Adrenal gland (tissue), 12 donors: ENCODE measurements around the gene AGXT. TPM values are rescaled to one million over a fixed set of nuclear protein-coding genes. Genes with fewer than 3 reads are reported as not detected.

ENCODE experiments used
- DNase-seq, 7 donors: peaks; one replicate each; pipeline ENCODE4 v3.0.0-alpha.2; 2019 to 2020
- H3K27ac ChIP-seq, 5 donors: fragments of 200-600 bp; sonication (generic) in 4 of 5; 1 replicate in 3 of 5; 2 replicates in 2 of 5; pipeline versions ENCODE4 v1.5.1 to v1.8.0; 2016 to 2020; ENCODE audit warnings: mild to moderate bottlenecking in 1 of 5
- H3K27me3 ChIP-seq: fragments of 200-600 bp; 2 replicates; pipeline ENCODE4 v1.8.0; 2021
- H3K36me3 ChIP-seq, 2 donors: fragments of 200-600 bp; replicated peaks in 1 of 2; 1 replicate in 1 of 2; 2 replicates in 1 of 2; pipeline versions ENCODE4 v1.5.1 to v1.8.0; 2018 to 2022
- H3K4me1 ChIP-seq, 2 donors: fragments of 200-600 bp; replicated peaks in 1 of 2; 1 replicate in 1 of 2; 2 replicates in 1 of 2; pipeline versions ENCODE4 v1.5.1 to v1.8.0; 2018 to 2021
- H3K4me3 ChIP-seq, 4 donors: fragments of 200-600 bp; sonication (generic) in 3 of 4; one replicate each; pipeline ENCODE4 v1.5.1; 2016 to 2018
- H3K9me3 ChIP-seq, 3 donors: fragments of 200-600 bp; sonication (generic) in 1 of 3; replicated peaks in 1 of 3; 1 replicate in 2 of 3; 2 replicates in 1 of 3; pipeline versions ENCODE4 v1.5.1 to v1.8.0; 2016 to 2021
- POLR2A ChIP-seq, 2 donors: fragments of 450-650 bp; IDR thresholded peaks; one replicate each; pipeline ENCODE4 v1.6.1; 2017; ENCODE audit warnings: antibody characterized with exemption in 2 of 2, mild to moderate bottlenecking in 2 of 2, moderate library complexity in 1 of 2
- WGBS, 4 donors: extraction: QIAGEN DNeasy Blood & Tissue Kit in 2 of 4; methylation state at CpG; one replicate each; pipeline versions ENCODE4 v1.1.5 to v1.1.7; 2013 to 2017; 5-methylcytosine and 5-hydroxymethylcytosine counted together
- intact Hi-C, 2 donors: fragments of 100-400 bp; cut with DNase I; formaldehyde crosslinking; loops; one replicate each; pipeline versions ENCODE4 v1.14.1 to v1.15.0; 2022 to 2023
- polyA plus RNA-seq, 3 donors: library from polyadenylated mRNA; stranded (reverse); fragments of 200-250 nt in 2 of 3; fragments of 350-450 nt in 1 of 3; fragmentation: Illumina TruSeq in 1 of 3; extraction: RNeasy Lipid Tissue Mini Kit (QIAGEN cat#74804) in 1 of 3; gene quantifications; one replicate each; pipeline ENCODE4 v1.2.3, GENCODE V29; 2013 to 2014
- total RNA-seq, 9 donors: library from RNA; depleted of rRNA in 4 of 9; stranded (reverse); fragments of >200 nt in 4 of 9; fragments of 120-200 nt in 1 of 9; fragmentation: NEBNext Ultra II Directional in 1 of 9; extraction: Animal tissue kit (Norgen Biotek cat#: 25700) in 1 of 9; gene quantifications; one replicate each; pipeline versions ENCODE4 v1.1.0 to v1.2.4, GENCODE V29; 2013 to 2023
- TF ChIP-seq, protein P1 (sequence below), 6 experiments: fragments of 450-650 bp in 4 of 6; fragments of 200-600 bp in 2 of 6; sonication (generic) in 1 of 6; IDR thresholded peaks; 1 replicate in 5 of 6; 2 replicates in 1 of 6; pipeline versions ENCODE4 v1.5.1 to v1.8.0; 2016 to 2021; ENCODE audit warnings: antibody characterized with exemption in 6 of 6, mild to moderate bottlenecking in 2 of 6, moderate library complexity in 1 of 6
- donor health status: healthy with polysubstance abuse.
- donor health status: Bipolar disorder and iron deficiency.
- donor health status: DM: yes; HTN: yes; CAD: no.
- donor health status: DM: no; HTN: no; CAD: no.
- donor health status: DM: no; HTN: no; CAD: no.
- donor health status: DM: yes; HTN: yes; CAD: no.

AGXT gene
- total and polyA plus RNA-seq, 12 donors: 0.14 to 1.2 (median 0.47) TPM; not detected in 3

DNA sequence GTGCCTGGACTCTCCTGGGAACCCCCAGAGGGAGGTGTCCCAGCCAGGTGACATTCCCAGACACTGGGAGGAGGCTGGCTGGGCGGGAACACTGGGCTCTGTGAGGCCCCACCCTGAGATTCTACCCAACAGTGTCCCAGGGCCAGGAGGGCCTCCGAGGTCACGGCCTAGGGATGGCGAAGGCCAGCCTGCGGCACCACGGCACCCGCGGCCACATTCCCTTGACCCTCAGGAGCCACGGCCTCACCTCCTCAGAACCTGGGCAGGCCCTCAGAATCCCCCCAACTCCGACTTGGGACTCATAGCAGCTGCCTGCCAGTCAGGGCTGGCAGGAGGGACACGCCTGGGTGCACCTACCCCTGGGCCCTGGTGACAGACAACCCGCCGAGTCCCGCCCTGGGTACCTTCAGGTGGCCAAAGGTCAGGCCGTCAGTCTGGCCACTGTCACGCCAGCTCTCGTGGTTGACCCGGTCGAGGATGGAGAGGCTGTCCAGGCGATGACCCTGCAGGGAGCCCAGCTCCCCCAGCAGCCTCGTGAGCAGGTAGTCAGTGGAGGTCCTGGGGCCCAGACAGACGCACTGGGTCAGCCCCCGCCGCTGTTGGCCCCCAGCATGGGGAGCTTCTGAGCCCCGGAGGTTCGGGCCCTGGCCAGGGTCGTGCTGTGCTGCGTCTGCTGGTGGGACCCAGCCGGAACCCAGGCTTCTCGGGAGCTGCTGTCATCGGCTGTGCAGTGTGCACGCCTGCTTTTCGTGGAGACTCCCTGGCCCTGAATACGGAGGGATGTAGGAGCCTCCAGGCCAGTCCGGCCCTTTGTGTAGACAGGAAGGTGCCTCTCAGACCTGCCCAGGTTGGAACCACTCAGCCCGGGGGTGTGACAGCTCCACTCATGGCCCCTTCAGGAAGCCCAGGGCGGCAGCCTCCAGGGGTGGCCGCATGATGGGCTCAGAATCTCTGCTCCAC lies 21.3 kb downstream of the AGXT start:
- TF ChIP-seq, protein P1, sequence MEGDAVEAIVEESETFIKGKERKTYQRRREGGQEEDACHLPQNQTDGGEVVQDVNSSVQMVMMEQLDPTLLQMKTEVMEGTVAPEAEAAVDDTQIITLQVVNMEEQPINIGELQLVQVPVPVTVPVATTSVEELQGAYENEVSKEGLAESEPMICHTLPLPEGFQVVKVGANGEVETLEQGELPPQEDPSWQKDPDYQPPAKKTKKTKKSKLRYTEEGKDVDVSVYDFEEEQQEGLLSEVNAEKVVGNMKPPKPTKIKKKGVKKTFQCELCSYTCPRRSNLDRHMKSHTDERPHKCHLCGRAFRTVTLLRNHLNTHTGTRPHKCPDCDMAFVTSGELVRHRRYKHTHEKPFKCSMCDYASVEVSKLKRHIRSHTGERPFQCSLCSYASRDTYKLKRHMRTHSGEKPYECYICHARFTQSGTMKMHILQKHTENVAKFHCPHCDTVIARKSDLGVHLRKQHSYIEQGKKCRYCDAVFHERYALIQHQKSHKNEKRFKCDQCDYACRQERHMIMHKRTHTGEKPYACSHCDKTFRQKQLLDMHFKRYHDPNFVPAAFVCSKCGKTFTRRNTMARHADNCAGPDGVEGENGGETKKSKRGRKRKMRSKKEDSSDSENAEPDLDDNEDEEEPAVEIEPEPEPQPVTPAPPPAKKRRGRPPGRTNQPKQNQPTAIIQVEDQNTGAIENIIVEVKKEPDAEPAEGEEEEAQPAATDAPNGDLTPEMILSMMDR (IDR thresholded peaks at IDR 0.05): no peak
- intact Hi-C loops: no loop called here
- Histone ChIP-seq H3K36me3 (no peaks in the 10 kb centered on the region), H3K27ac (no peak overlapping the region), H3K4me3 (no peak overlapping the region), H3K4me1 (no peaks in the 10 kb centered on the region), H3K9me3 (no peaks in the 10 kb centered on the region), H3K27me3 (no peaks in the 10 kb centered on the region)
- DNase-seq: no peak
- WGBS, 4 donors: 85 to 100% (median 87%) methylated on average over 8 to 38 of the region's 38 CpGs

DNA sequence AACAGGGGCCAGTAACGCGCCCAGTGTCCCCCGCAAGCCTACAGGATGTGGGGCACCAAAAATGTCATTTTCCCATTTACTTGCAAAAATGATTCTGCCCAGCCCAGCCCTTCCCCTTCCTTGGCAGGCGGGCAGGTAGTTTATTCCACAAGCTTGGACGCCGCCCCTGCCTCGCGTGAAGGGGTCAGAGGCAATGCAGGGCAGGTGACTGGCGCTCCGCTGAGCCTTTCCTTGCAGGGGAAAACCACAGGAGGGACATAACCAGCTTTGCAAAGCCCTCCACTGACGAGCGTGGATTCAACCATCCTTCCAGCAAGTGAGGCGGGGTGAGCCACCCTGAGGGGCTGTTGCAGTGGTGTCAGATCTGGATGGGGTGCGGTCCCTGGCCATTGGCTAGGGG lies 22.1 kb downstream of the AGXT start:
- Histone ChIP-seq H3K36me3 (no peaks in the 10 kb centered on the region), H3K4me1 (no peaks in the 10 kb centered on the region), H3K27me3 (no peaks in the 10 kb centered on the region), H3K4me3 (no peak overlapping the region), H3K27ac (no peak overlapping the region), H3K9me3 (no peaks in the 10 kb centered on the region)
- no peak for DNase-seq
- intact Hi-C loops: no loop called here
- WGBS, 4 donors: 78 to 96% (median 89%) methylated on average over 11 to 14 of the region's 14 CpGs
- no peak for TF ChIP-seq POLR2A (IDR thresholded peaks at IDR 0.05)
- TF ChIP-seq, protein P1 (IDR thresholded peaks at IDR 0.05): no peak

DNA sequence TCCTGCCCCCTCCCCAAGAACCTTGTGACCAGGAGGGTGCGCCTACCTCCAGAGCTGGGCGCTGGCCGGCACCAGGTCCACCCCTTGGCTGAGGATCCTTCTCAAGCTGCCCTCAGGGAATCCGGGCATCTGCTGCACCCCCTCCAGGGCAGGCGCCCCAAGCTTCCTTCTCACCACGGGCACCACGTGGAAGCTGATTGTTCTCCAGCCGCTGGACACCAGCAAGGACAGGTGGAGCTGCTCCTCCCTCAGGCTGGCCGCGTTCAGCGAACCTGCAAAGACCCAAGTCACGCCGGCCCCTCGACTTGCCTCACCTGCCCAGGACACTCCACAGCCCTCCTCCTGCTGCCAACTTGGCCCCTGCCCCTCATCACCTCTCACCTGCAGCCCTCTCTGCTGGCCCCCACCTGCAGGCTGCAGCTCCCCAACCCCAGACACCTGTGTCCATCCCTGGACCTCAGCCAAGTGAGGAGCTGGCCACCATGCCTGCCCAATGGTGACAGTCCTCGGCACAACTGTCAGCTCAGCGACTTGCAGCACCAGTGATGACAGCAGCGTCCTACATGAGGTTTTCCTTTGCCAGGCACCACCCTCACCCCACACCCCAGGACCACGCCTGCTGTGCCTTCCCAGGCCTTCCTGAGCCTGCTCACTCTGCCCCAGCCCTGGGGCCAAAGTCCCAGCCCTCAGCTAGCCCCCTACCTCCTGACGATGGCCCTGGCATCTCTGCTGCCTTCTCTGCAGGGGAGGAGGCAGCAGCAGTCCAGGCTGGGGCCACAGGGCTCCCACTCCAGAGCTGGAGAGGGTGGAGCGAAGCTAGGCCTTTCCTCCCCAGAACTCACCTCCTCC lies 23.1 kb downstream of the AGXT start:
- no peaks in the 10 kb centered on the region for H3K4me1 ChIP-seq
- TF ChIP-seq, protein P1 (IDR thresholded peaks at IDR 0.05): no peak
- TF ChIP-seq POLR2A (IDR thresholded peaks at IDR 0.05): no peak
- no peaks in the 10 kb centered on the region for H3K36me3 ChIP-seq
- no peaks in the 10 kb centered on the region for H3K9me3 ChIP-seq
- H3K27ac ChIP-seq: no peak overlapping the region
- 82 to 100% (median 86%) methylated on average over 4 to 20 of the region's 20 CpGs for WGBS, 4 donors
- no peaks in the 10 kb centered on the region for H3K27me3 ChIP-seq
- no peak overlapping the region for H3K4me3 ChIP-seq
- DNase-seq: no peak
- intact Hi-C loops: no loop called here

DNA sequence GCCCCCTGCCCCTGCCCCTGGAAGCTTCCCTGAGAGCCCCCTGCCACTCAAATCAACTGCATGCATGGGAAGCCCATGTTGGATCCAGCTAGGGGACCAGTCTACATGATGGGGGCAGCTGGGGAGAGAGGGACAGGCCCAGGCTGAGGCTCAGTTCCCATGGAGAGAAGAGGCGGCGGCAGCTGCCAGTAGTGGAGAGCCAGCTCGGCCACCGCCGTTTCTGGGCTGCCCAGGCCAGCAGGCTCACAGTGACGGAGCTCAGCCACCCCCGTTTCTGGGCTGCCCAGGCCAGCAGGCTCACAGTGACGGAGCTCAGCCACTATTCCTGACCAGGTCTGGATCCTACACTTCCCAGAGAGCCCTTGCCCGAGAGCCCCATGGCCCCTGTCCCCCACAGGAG lies 23.7 kb downstream of the AGXT start:
- Histone ChIP-seq H3K4me3 (no peak overlapping the region), H3K4me1 (no peaks in the 10 kb centered on the region), H3K36me3 (no peaks in the 10 kb centered on the region), H3K27me3 (no peaks in the 10 kb centered on the region), H3K9me3 (no peaks in the 10 kb centered on the region), H3K27ac (no peak overlapping the region)
- 50 to 88% (median 75%) methylated on average over 1 to 9 of the region's 9 CpGs for WGBS, 4 donors
- no peak for DNase-seq
- intact Hi-C loops: no loop called here
- TF ChIP-seq, protein P1 (IDR thresholded peaks at IDR 0.05): no peak
- no peak for TF ChIP-seq POLR2A (IDR thresholded peaks at IDR 0.05)
